GM12865 (cell line): ENCODE results near the gene HOXB13.

ENCODE experiments used
- DNase-seq: peaks from one replicate; pipeline ENCODE4 v3.0.0; 2010; ENCODE audit warnings: low read depth
- H3K4me3 ChIP-seq: 2 replicates; pipeline ENCODE4 v1.5.1; 2011; ENCODE audit warnings: mild to moderate bottlenecking, low read depth, low read length, control low read depth
- CTCF ChIP-seq: IDR thresholded peaks from 2 replicates; pipeline ENCODE4 v1.5.1; 2011; ENCODE audit warnings: low read length, control low read depth, low read depth, inconsistent platforms; ENCODE audit not compliant: insufficient read depth; ENCODE audit errors: missing control alignments

HOXB13 gene

DNA sequence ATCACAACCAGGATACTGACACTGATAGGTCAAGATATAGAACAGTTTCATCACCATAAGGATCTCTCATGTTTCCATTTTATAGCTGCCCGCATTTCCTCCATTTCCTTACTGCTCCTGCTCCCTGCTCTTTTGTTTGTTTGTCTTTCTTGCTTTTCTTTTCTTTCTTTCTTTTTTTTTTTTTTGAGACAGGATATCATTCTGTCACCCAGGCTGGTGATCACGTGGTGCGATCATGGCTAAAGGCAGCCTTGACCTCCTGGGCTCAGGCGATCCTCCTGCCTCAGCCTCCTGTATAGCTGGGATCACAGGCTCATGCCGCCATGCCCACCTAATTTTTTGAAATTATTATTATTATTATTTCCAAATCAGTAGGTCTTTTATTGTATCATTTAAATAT is 37.9 kb downstream of the HOXB13 start:
- no peak for DNase-seq
- no peak overlapping the region for H3K4me3 ChIP-seq
- no peak for TF ChIP-seq CTCF

DNA sequence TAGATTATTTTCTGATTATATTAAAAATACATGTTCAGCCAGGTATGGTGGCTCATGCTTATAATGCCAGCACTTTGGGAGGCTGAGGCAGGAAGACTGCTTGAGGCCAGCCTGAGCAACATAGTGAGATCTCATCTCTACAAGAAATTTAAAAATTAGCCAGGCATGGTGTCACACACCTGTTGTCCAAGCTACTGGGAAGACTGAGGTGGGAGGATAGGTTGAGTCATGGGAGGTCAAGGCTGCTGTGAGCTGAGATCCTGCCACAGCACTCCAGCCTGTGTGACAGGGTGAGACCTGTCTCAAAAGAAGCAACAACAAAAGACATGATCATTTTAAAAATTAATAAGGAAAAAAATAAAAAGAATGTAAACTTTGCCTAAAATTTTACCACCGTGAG is 46.9 kb downstream of the HOXB13 start:
- H3K4me3 ChIP-seq, result no peak overlapping the region
- no peak for DNase-seq
- no peak for TF ChIP-seq CTCF

DNA sequence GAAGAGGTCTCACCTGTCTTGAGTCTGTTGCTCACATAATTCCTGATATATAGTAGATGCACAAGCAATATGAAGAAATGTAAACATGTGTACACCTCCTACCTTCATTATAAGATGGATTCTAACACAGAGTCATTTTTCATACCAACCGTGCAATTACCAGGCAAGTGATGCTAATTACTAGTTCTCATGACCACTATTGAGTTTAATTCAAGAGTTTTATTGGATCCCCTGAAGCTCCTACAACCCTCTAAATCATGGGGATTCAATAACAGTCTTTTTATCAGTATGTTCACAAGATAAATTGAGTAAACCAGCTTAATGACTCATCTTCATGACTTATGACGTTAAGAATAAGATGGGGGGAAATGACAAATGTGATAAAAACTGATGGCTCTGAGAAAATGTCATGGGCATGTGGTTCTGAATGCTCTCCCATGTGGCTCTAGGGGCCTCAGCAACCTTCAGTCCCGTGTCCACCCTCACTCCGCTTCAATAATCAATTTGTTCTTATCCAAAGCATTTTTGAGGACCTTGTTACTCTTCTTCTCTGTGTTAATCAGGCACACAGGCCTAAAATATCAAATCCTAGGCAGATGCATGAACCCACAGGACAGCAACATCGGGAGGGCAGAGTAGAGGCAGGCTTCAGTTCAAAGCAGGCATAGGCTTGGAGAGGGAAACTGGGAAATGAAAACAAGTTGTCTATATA is 49.0 kb downstream of the HOXB13 start:
- no peak overlapping the region for H3K4me3 ChIP-seq
- DNase-seq, result no peak
- no peak for TF ChIP-seq CTCF

- DNase-seq, result peak; percentile 78
- H3K4me3 ChIP-seq, result peak overlapping the region; percentile 8
- TF ChIP-seq CTCF, result peak; percentile 94
These were observed 50.2 kb downstream of the HOXB13 start for GRCh38 chr17:48678141-48678971.

- TF ChIP-seq CTCF, result no peak
- no peak for DNase-seq
These were observed 51.5 kb downstream of the HOXB13 start for GRCh38 chr17:48676963-48677558.

More at GRCh38 chr17:48676963-48677558, 51.5 kb downstream of the HOXB13 start:
- no peak overlapping the region for H3K4me3 ChIP-seq
